Astrocyte of the spinal cord (primary cell): ENCODE results near the gene AMOTL1.

Experiments
- DNase-seq: peaks from one replicate; pipeline ENCODE4 v3.0.0; 2011; ENCODE audit warnings: low read depth, low spot score
- H3K4me3 ChIP-seq: 2 replicates; pipeline ENCODE4 v1.5.1; 2011; ENCODE audit warnings: low read depth, mild to moderate bottlenecking, low read length, moderate library complexity
- CTCF ChIP-seq: IDR thresholded peaks from 2 replicates; pipeline ENCODE4 v1.5.1; 2012; ENCODE audit warnings: low read depth, mild to moderate bottlenecking, low read length, inconsistent platforms
- in situ Hi-C: cut with HindIII; loops from 2 replicates; pipeline ENCODE4 v1.10.0; 2017; ENCODE audit warnings: low sequenced_read_pairs

AMOTL1 gene

GRCh38 chr11:94860333-94860732 lies 92.2 kb downstream of the AMOTL1 start:
- no peak overlapping the region for H3K4me3 ChIP-seq
- TF ChIP-seq CTCF, result no peak
- DNase-seq, result no peak
- in situ Hi-C loops, result no loop called here

GRCh38 chr11:94861306-94861845 lies 93.2 kb downstream of the AMOTL1 start:
- in situ Hi-C loops, result no loop called here
- H3K4me3 ChIP-seq, result no peak overlapping the region
- no peak for TF ChIP-seq CTCF
- DNase-seq, result no peak

GRCh38 chr11:94862926-94863880 lies 95.0 kb downstream of the AMOTL1 start:
- no peak overlapping the region for H3K4me3 ChIP-seq
- no peak for TF ChIP-seq CTCF
- DNase-seq, result peak; percentile 69
- in situ Hi-C loops, result no loop called here

- no peak overlapping the region for H3K4me3 ChIP-seq
- no peak for TF ChIP-seq CTCF
- no peak for DNase-seq
- in situ Hi-C loops, result no loop called here
Observed at GRCh38 chr11:94864506-94865045, 96.4 kb downstream of the AMOTL1 start.

GRCh38 chr11:94866231-94866822 lies 98.2 kb downstream of the AMOTL1 start:
- no peak overlapping the region for H3K4me3 ChIP-seq
- TF ChIP-seq CTCF, result no peak
- in situ Hi-C loops, result no loop called here
- no peak for DNase-seq

- in situ Hi-C loops, result no loop called here
- TF ChIP-seq CTCF, result no peak
- DNase-seq, result no peak
- H3K4me3 ChIP-seq, result no peak overlapping the region
Observed at GRCh38 chr11:94866936-94867795, 99.0 kb downstream of the AMOTL1 start.
